ENCODE results near the gene SUCNR1. TPM values are rescaled to one million over a fixed set of nuclear protein-coding genes. Genes with fewer than 3 reads are reported as not detected.
A peak's percentile ranks its signal among the peaks of the same experiment; 100 is the strongest.
"Not testable (repeated sequence)": the region's sequence is repeated elsewhere in the genome, so short reads cannot be mapped to it uniquely, and the experiment has no call there.

The SUCNR1 gene
- total and polyA plus RNA-seq, 5 experiments from 2014 or later: not detected

DNA sequence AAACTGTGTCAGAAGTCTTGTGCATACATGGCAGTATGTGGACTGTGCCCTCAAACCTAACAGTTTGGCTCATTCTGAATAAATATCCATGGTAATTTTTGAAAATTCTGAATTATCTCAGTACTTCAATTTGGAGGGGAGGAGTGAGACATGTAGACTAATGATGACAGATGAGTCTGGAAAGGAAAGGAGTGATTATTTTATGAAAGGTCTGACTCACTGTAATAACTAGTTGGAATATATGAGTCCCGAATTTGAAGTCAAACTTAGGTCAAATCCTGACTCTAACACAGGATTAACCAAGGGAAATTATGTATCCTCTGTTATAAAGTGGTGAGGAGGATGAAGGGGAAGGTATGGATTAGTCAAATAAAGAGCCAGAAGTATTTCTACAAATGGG, 38.6 kb downstream of the SUCNR1 start:
- H3K4me3 Mint-ChIP-seq: no peak overlapping the region
- H3K27me3 Mint-ChIP-seq: peaks cover 0 to 3% (median 0%) of the 10 kb centered on the region in 5 donors
- H3K27ac Mint-ChIP-seq: no peak overlapping the region
- no peak for ATAC-seq
- H3K36me3 Mint-ChIP-seq: peaks cover 0 to 4% (median 2%) of the 10 kb centered on the region in 3 donors
- no peaks in the 10 kb centered on the region for H3K4me1 Mint-ChIP-seq
- H3K9me3 Mint-ChIP-seq: peaks cover 0 to 15% (median 3%) of the 10 kb centered on the region in 9 donors
- POLR2A ChIA-PET: no interaction called here
- DNase-seq: no peak

DNA sequence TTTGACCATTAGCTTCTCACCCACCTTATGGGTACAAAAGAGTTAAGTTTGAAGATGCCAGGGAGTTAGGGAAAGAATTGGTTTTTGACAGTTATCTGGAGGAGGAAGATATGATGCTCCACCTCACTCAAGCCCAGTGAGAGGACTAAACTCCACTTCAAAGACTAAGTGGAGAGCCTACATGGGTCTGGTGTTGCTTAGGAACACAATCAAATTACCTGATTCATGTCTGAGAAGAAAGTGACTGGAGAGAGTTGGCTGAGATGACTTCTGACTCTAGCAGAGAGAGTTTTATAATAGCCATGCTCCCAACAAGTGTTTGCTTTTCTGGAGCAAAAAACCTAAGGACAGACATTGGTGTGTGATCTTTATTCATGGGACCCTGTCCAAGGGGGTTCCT, 43.3 kb downstream of the SUCNR1 start:
- Mint-ChIP-seq H3K4me1 (no peaks in the 10 kb centered on the region), H3K36me3 (peaks cover 0 to 2% (median 0%) of the 10 kb centered on the region in 3 donors), H3K4me3 (no peak overlapping the region), H3K27me3 (peaks cover 0 to 3% (median 0%) of the 10 kb centered on the region in 5 donors), H3K27ac (no peak overlapping the region), H3K9me3 (peaks cover 0 to 5% (median 0%) of the 10 kb centered on the region in 9 donors)
- POLR2A ChIA-PET: no interaction called here
- ATAC-seq (no peak), DNase-seq (no peak)

DNA sequence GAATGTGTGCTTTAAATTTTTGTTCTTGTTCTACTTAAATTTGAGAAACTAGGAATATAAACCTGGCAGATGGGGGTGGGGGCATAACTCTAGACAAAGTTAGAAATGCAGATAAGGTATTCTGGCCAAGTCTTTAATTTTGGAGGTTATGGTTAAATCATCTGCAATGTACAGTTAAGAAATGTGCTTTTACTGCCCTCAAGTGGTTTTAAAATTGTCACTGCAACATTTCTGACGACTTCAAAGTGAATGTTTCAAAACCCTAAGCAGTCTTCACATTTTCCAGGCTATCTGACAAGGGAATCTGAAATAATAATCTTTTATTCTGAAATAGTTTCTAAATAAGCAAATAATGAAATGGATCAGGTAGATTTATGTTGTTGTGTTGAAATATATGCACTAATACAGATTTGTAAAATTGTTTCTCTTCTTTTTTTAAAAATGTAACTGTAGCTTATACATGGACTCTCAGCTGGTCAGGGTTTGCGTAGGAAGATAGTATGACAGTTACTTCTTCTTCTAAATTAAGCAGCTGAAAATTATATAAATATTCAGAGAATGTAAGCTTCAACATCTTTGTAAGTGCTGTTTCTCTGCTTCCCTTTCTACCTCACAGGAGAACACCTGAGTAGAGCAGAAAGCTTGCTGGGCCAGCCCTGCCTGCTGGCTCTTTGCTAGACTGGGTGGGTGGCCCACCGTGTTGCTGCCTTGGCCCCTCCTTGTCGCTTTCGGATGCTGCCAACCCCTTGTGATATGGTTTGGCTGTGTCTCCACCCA, 45.0 kb downstream of the SUCNR1 start:
- Mint-ChIP-seq H3K27ac (no peak overlapping the region), H3K27me3 (no peaks in the 10 kb centered on the region), H3K9me3 (no peaks in the 10 kb centered on the region), H3K4me1 (no peaks in the 10 kb centered on the region), H3K36me3 (no peaks in the 10 kb centered on the region), H3K4me3 (no peak overlapping the region)
- DNase-seq (peak in 4 of 10 donors; percentile 2 to 21 (median 19)), ATAC-seq (peak; percentile 44 to 57)
- POLR2A ChIA-PET: no interaction called here

DNA sequence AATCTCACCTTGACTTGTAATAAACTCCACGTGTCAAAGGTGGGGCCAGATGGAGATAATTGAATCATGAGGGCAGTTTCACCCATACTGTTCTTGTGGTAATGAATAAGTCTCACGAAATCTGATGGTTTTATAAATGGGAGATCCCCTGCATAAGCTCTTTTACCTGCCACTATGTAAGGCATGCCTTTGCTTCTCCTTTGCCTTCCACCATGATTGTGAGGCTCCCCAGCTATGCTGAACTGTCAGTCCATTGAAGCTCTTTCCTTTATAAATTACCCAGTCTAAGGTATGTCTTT, 45.5 kb downstream of the SUCNR1 start:
- Mint-ChIP-seq H3K27me3 (no peaks in the 10 kb centered on the region), H3K4me1 (no peaks in the 10 kb centered on the region), H3K36me3 (no peaks in the 10 kb centered on the region), H3K27ac (no peak overlapping the region), H3K4me3 (no peak overlapping the region), H3K9me3 (no peaks in the 10 kb centered on the region)
- ATAC-seq (no peak), DNase-seq (no peak)
- POLR2A ChIA-PET: no interaction called here

DNA sequence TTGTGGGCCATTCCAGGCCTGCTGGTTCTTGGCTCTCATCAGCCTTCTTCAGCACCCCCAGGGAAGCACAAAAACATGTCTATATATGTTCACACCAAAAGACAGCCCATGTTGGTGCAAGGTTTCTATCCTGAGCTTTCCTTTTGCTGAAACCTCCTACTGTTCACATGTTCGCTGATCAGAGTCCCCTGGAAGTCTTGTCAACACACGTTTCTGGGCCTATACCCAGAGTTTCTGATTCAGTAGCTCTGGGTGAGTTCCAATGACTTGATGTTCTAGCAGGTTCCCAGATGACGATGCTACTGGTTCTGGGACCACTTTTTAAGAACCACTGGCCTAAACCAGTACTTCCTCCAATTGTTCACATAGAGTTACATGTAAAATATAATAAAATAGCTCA, 46.0 kb downstream of the SUCNR1 start:
- POLR2A ChIA-PET: no interaction called here
- H3K4me1 Mint-ChIP-seq: no peaks in the 10 kb centered on the region
- H3K27ac Mint-ChIP-seq: no peak overlapping the region
- ATAC-seq: no peak
- no peak overlapping the region for H3K4me3 Mint-ChIP-seq
- no peaks in the 10 kb centered on the region for H3K27me3 Mint-ChIP-seq
- H3K36me3 Mint-ChIP-seq: no peaks in the 10 kb centered on the region
- no peaks in the 10 kb centered on the region for H3K9me3 Mint-ChIP-seq
- DNase-seq: no peak

DNA sequence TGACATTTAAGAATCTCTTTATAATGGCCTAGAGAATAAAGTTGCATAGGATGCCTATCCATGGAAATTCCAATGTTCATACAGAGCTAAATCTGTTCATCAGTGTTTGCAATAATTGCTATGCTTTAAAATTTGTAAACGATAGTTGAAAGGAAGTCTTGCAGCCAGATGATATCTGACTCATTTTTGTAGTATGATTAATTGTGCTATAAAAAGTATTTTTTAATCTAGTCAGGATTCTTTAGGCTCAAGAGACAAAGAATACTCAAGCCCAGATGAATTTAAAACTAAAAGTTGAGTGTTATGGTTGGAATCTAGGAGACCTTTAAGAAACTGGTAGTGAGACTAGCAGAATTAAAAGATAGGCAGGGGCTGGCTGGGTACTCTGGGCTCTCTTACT, 50.5 kb downstream of the SUCNR1 start:
- Mint-ChIP-seq H3K4me3 (no peak overlapping the region), H3K36me3 (no peaks in the 10 kb centered on the region)
- POLR2A ChIA-PET: no interaction called here

DNA sequence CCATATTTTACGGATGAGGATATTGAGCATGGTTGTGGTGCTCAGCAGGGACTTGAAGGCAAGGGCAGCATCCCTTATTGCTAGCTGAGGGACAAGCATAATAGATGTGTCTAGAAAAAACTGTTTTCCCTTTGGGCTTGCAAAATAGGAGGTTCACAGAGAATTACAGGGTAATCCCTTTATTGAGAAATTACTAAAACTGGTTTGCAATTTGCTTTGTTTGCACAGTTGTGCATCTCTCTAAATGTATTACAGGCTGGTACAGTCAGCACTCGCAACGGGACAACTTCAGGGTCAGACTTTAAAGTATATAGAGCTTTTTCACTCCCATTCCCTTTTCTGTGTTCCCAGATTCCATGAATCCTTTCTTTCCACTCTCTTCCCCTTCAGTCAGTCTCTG, 51.3 kb downstream of the SUCNR1 start:
- no peaks in the 10 kb centered on the region for H3K27me3 Mint-ChIP-seq
- no peak for DNase-seq
- H3K4me1 Mint-ChIP-seq: no peaks in the 10 kb centered on the region
- H3K9me3 Mint-ChIP-seq: peaks cover 0 to 2% (median 0%) of the 10 kb centered on the region in 9 donors
- POLR2A ChIA-PET: no interaction called here
- H3K4me3 Mint-ChIP-seq: no peak overlapping the region
- H3K36me3 Mint-ChIP-seq: no peaks in the 10 kb centered on the region
- no peak for ATAC-seq
- H3K27ac Mint-ChIP-seq: no peak overlapping the region

More for the DNA sequence above, 50.5 kb downstream of the SUCNR1 start:
- DNase-seq: no peak
- no peaks in the 10 kb centered on the region for H3K4me1 Mint-ChIP-seq
- no peak overlapping the region for H3K27ac Mint-ChIP-seq
- H3K27me3 Mint-ChIP-seq: no peaks in the 10 kb centered on the region
- no peak for ATAC-seq
- no peaks in the 10 kb centered on the region for H3K9me3 Mint-ChIP-seq

DNA sequence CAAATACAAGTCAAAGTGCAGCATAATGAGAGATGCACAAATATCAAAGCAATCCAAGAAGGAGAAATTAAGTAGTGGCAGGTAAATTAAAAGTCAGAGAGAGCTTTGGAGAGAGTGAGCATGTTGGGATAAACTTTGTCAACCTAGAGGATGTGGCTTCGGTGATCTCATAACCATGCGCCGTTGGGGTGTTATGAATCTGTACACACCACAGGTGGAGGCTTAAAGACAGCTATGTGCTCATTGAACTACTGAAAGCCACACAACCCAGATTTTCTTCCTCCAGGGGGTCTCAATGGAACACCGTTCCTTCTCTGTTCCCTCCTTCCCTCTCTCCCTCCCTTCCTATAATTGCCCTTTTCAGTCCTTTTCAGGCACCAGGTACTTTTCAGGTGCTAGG, 52.0 kb downstream of the SUCNR1 start:
- H3K4me3 Mint-ChIP-seq: no peak overlapping the region
- H3K9me3 Mint-ChIP-seq: peaks cover 0 to 2% (median 0%) of the 10 kb centered on the region in 9 donors
- ATAC-seq (no peak), DNase-seq (no peak)
- no peak overlapping the region for H3K27ac Mint-ChIP-seq
- POLR2A ChIA-PET: no interaction called here
- H3K36me3 Mint-ChIP-seq: no peaks in the 10 kb centered on the region
- no peaks in the 10 kb centered on the region for H3K4me1 Mint-ChIP-seq
- no peaks in the 10 kb centered on the region for H3K27me3 Mint-ChIP-seq

DNA sequence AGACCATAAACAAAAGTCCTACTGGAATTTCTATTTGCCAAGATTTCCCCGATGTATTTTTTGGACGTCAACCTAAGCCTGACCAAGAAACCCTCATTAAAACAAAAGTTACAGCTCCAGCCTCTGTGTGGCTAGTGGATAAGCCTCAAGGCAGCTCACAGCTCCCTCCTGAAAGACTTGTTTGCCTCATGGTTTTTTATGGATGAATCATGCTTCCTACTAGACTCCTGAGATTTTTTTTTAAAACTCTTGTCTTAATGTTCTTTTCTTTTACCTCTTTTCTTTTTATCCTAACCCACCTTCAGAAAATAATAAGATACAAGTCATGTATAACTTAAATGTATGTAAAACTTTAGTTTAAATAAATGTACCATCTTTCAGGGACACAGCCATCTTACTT, 52.4 kb downstream of the SUCNR1 start:
- DNase-seq: no peak
- POLR2A ChIA-PET: no interaction called here
- Mint-ChIP-seq H3K27ac (no peak overlapping the region), H3K27me3 (no peaks in the 10 kb centered on the region), H3K9me3 (peaks cover 0 to 2% (median 0%) of the 10 kb centered on the region in 9 donors), H3K4me3 (no peak overlapping the region), H3K36me3 (no peaks in the 10 kb centered on the region), H3K4me1 (no peaks in the 10 kb centered on the region)
- ATAC-seq: no peak

DNA sequence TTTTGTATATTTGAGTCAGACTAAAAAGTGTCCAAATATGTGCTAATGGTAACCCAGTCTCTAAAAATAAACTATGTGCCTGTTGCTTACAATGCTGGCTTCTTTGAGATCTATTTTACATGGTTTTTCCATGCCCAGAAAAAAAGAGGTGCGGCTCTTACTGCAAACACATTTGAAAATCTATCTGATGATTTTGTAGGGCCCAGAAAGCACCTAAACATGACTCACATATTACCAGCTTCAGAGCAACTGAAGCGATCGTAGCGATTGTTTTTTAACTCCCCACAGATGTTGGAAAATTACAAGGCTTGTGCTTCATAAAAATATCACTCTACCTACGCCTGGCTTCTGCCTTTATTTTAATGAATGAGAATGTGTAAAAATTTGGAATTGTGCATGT, 53.5 kb downstream of the SUCNR1 start:
- no peaks in the 10 kb centered on the region for H3K4me1 Mint-ChIP-seq
- H3K27ac Mint-ChIP-seq: no peak overlapping the region
- H3K27me3 Mint-ChIP-seq: no peaks in the 10 kb centered on the region
- DNase-seq (no peak), ATAC-seq (no peak)
- no peaks in the 10 kb centered on the region for H3K36me3 Mint-ChIP-seq
- POLR2A ChIA-PET: no interaction called here
- H3K9me3 Mint-ChIP-seq: peaks cover 0 to 2% (median 0%) of the 10 kb centered on the region in 9 donors
- H3K4me3 Mint-ChIP-seq: no peak overlapping the region

DNA sequence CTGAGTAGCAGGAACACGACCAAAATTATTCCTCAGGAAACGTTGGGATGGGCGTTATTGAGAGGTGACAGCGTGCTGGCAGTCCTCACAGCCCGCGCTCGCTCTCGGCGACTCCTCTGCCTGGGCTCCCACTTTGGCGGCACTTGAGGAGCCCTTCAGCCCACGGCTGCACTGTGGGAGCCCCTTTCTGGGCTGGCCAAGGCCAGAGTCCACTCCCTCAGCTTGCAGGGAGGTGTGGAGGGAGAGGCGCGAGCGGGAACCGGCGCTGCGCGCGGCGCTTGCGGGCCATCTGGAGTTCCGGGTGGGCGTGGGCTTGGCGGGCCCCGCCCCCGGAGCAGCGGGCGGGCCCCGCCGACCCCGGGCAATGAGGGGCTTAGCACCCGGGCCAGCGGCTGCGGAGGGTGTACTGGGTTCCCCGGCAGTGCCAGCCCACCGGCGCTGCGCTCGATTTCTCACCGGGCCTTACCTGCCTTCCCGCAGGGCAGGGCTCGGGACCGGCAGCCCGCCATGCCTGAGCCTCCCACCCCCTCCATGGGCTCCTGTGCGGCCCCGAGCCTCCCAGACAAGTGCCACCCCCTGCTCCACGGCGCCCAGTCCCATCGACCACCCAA, 54.6 kb downstream of the SUCNR1 start:
- DNase-seq, H3K36me3 Mint-ChIP-seq, H3K9me3 Mint-ChIP-seq, ATAC-seq, POLR2A ChIA-PET, H3K4me1 Mint-ChIP-seq, H3K4me3 Mint-ChIP-seq, H3K27me3 Mint-ChIP-seq, H3K27ac Mint-ChIP-seq: not testable (repeated sequence)

DNA sequence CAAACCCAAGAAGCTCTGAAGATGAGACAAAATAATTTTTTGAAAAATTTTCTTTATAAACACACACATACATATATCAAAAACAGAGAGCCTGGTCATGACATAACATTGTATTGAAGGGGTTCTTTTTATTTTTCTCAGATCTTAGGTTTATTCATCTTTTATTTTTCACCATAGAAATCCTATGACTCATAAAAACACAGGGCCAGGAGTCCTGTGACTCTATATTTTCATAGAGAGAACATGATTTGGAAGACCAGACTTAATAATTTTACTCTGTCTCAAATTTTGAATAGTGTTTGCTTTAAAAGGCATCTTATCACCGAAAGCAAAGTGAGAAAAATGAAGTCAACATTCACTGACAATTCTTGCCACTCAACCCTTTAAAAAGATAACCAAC, 57.7 kb downstream of the SUCNR1 start:
- H3K4me1 Mint-ChIP-seq: no peaks in the 10 kb centered on the region
- no peak overlapping the region for H3K27ac Mint-ChIP-seq
- POLR2A ChIA-PET: no interaction called here
- ATAC-seq (no peak), DNase-seq (no peak)
- no peak overlapping the region for H3K4me3 Mint-ChIP-seq
- peaks cover 0 to 4% (median 0%) of the 10 kb centered on the region in 5 donors for H3K27me3 Mint-ChIP-seq
- peaks cover 0 to 2% (median 0%) of the 10 kb centered on the region in 9 donors for H3K9me3 Mint-ChIP-seq
- H3K36me3 Mint-ChIP-seq: no peaks in the 10 kb centered on the region

DNA sequence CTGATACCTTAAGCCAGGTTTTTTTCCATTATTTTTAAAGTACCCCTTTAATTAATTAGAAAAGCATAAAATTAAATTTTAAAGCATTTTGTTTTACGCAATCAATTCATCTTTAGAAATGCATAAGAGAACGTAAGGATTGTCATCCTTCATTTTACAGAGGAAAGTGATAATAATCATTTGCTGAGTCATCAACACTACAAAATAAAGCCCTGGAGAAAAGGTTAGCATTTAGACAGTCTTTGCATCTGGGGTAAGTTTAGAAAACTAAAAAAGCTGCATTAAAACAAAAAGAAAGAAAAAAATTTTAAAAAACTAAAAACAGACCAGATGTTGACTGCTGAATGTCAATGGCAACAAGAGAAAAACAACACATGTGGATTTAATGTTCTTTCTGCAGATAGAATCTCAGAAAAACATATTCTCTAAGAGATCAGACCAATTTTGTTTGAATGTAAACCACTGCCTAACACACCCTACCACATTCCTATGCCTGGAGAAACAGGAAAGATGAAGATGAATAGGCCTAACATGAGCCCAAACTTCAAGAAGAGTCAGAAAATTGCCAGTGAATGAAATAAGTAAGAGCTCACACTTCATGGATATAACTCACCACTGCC, 59.9 kb downstream of the SUCNR1 start:
- H3K9me3 Mint-ChIP-seq: peaks cover 0 to 2% (median 0%) of the 10 kb centered on the region in 9 donors
- H3K4me1 Mint-ChIP-seq: no peaks in the 10 kb centered on the region
- no peak for DNase-seq
- peaks cover 0 to 4% (median 0%) of the 10 kb centered on the region in 5 donors for H3K27me3 Mint-ChIP-seq
- no peaks in the 10 kb centered on the region for H3K36me3 Mint-ChIP-seq
- POLR2A ChIA-PET: no interaction called here
- ATAC-seq: no peak
- H3K4me3 Mint-ChIP-seq: no peak overlapping the region
- no peak overlapping the region for H3K27ac Mint-ChIP-seq

Data from naive thymus-derived CD8-positive, alpha-beta T cell (primary cell).